ENCODE data around the gene FUCA1.
"Not testable (repeated sequence)": the region's sequence is repeated elsewhere in the genome, so short reads cannot be mapped to it uniquely, and the experiment has no call there.

The FUCA1 gene

DNA sequence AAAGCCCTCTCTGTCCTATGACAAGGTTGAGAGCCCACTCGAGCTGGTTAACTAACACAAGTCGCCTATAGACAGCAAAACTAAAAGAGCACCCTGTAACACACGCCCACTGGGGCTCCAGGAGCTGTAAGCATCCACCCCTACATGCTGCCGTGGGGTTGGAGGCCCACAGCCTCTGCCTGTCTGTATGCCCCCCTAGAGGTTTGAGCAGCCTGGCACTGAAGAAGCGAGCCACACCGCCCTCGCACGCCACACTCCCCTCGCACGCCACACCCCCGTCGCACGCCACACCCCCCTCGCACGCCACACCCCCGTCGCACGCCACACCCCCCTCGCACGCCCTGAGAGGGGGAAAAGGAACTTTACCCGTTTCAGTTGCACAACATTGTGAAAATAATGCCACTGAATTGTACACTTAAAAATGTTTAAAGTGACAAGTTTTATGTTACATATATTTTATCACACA is 29.7 kb downstream of the FUCA1 start:
- peak; percentile 63 for DNase-seq (ENCODE audit: low read depth, low spot score)

GRCh38 chr1:23837908-23838307 is 30.2 kb downstream of the FUCA1 start:
- no peak for DNase-seq (ENCODE audit: low read depth, low spot score)

DNA sequence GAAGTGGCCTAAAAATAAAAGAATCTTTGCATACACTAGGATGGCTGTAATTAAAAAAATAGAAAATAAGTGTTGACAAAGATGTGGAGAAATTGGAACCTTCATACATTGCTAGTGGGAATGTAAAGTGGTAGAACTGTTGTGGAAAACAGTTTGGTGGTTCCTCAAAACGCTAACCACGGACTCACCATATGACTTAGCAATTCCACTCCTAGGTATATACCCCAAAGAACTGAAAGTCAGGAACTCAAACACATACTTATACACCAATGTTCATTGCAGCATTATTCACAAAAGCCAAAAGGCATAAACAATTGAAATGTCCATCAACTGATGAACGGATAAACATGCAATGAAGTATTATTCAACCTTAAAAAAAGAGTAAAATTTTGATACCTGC is 32.1 kb downstream of the FUCA1 start:
- DNase-seq (ENCODE audit: low read depth, low spot score), result no peak

DNA sequence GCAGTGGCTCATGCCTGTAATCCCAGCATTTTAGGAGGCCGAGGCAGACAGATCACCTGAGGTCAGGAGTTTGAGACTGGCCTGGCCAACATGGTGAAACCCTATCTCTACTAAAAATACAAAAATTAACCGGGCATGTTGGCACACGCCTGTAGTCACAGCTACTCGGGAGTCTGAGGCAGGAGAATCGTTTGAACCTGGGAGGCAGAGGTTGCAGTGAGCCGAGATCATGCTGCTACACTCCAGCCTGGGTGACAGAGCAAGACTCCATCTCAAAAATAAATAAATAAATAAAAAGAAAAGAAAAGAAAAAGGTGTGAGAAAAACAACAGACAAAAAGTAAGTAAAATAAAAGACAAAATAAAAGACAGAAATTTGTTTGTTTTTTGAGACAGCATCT is 33.9 kb downstream of the FUCA1 start:
- DNase-seq (ENCODE audit: low read depth, low spot score), result not testable (repeated sequence)

DNA sequence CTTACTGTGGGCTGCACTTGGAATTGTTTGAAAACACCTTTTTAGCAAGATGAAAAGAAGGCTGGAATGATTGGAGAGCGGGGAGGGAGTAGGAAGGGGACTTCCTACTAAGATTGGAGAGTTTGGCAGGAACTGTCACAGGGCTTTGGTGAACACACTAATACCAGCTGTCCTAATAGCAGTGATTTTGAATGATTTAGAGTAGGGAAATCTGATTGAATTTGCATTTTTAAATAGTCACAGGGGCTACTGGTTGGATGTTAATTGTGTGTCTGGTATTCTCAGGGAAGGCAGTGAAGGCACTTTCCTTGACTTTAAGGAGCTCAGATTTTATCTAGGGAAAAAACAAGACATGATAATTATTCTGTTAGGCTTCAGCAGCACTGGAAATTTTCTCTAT is 40.4 kb downstream of the FUCA1 start:
- no peak for DNase-seq (ENCODE audit: low read depth, low spot score)

GRCh38 chr1:23826590-23826989 is 41.5 kb downstream of the FUCA1 start:
- DNase-seq (ENCODE audit: low read depth, low spot score), result not testable (repeated sequence)

GRCh38 chr1:23825762-23826522 is 42.1 kb downstream of the FUCA1 start:
- no peak for DNase-seq (ENCODE audit: low read depth, low spot score)

GRCh38 chr1:23825076-23825761 is 42.9 kb downstream of the FUCA1 start, which contains the start of gene HMGCL:
HMGCL (minus strand) TSS chr1:23825429; CDS start chr1:23825415, 14 bp downstream.
- DNase-seq (ENCODE audit: low read depth, low spot score), result peak; percentile 76

GRCh38 chr1:23824711-23825075 is 43.4 kb downstream of the FUCA1 start:
- DNase-seq (ENCODE audit: low read depth, low spot score), result no peak

GRCh38 chr1:23823767-23824166 is 44.3 kb downstream of the FUCA1 start:
- no peak for DNase-seq (ENCODE audit: low read depth, low spot score)

DNA sequence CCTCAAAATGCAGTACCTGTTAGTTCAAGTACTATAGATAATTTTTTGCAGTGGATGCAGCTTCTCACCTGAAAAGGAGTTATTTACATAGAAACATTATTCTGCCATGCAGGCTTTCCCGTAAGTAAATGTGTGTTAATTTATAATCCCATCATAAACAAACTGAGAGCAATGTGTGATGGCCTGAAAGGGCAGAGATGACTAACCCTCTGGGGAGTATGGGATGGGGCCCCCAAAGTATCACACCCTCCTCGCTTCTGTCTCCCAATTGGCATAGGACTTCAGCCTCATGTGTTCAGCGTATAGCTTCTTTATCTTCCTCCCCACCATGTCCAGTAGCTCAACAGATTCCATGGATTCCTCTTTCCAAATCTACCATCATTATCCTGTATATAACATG is 50.5 kb downstream of the FUCA1 start:
- DNase-seq (ENCODE audit: low read depth, low spot score), result no peak

GRCh38 chr1:23816906-23817305 is 51.2 kb downstream of the FUCA1 start:
- no peak for DNase-seq (ENCODE audit: low read depth, low spot score)

DNA sequence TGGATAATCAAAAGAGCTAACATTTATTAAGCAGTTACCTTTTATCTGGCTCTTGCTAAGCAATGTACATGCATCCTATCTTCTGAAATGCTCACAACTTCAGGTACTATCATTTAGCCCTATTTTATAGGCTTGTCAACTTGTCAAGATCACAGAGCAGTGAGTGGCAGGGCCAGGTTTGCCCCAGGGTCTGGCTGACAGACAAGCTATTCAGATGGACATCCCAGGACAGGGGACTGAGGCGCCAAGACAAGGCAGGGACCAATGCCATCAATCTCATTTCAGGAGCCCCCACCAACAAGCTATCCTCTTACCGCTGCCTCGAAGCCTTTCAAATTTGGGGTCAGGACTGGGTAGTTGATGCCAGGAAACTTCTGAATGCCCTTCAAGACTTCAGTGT is 51.7 kb downstream of the FUCA1 start:
- no peak for DNase-seq (ENCODE audit: low read depth, low spot score)

DNA sequence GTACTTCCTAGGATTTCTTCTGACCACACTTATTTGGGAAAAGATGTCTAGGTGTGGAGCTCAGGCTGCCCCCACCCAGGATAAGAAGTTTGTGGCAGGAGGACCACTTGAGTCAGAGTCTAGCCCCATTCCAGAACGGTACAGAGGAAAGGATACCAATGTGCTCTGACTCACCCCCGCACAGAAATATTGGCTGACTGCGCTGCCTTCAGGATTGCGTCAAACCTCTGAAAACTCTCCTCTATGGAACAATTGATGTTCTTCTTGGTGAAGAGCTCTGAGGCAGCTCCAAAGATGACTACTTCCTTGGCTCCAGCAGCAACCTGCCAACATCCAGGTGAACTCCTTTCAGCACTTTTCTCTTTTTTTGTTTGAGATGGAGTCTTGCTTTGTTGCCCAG is 54.1 kb downstream of the FUCA1 start:
- no peak for DNase-seq (ENCODE audit: low read depth, low spot score)

DNA sequence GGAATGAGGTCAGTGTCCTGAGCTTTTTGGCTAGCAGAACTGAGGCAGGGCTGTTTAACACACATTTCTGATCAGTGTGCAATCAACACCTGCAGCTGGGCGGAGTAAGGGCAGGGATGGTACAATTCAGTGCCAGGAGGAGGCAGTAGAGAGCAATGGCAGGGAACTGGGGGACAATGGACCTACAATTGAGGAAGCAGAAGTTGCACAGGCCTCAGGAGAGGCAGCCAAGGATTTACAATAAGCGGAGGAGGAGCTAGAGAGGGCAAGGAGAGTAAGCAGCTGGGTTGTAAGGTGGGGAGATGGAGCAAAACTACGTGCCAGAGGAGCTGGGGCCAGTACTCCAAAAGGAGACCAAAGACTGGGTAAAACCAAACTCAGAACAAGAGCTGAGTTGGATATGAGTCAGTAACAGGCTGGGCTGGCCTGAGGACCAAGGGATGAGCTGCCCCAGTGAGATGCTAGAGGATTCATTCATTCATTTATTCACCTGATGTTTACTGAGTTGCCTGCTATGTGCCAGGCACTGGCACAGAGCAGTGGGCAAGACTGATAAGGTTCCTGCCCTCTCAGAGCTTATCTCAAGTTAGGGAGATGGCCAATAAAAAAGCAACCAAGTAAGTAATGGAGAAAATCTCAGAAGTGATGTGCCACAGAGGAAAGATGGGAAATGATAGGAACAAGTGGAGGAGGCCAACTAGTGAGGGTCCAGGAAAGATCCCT is 57.1 kb downstream of the FUCA1 start:
- DNase-seq (ENCODE audit: low read depth, low spot score), result no peak

DNA sequence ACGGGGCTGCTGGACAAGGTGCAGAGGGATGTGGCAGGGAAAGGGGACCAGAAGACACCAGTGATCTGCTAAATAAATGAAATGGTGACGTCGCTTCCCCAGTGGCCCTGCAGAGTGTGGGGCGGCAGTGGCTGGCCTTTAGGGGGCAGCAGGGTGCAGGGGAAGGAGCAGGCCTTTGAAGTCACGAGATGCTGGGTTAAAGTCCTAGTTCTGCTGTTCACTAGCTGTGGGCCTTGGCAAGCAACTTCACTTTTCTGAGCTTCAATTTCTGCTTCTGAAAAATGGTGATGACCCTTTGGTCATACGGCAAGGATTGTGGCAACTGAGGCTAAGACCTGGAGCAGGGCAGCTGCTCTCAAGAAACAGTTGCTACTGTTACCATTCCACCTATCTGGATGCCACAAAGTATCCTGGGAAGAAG is 58.3 kb downstream of the FUCA1 start:
- DNase-seq (ENCODE audit: low read depth, low spot score), result peak; percentile 62

- no peak for DNase-seq (ENCODE audit: low read depth, low spot score)
Observed at GRCh38 chr1:23807453-23807852, 60.6 kb downstream of the FUCA1 start.

DNA sequence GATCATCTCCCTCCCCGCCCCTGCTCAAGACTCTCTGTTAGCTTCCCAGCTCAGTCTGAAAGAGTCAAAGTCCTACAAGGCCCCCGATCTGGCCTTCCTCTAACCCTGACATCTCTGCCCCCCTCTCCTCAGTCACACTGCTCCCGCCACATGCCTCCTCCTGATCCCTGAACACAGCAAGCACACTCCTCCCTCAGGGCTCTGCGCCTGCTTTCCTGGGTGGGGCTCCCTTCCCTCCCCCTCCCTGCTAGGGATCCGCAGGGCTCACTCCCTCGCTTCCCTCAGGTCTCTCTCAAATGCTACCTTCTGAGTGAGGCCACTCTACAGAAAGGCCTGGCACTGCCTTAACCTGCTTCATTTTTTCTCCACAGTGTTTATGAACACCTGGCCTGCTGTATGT is 61.8 kb downstream of the FUCA1 start:
- no peak for DNase-seq (ENCODE audit: low read depth, low spot score)

GRCh38 chr1:23805025-23805424 is 63.1 kb downstream of the FUCA1 start:
- DNase-seq (ENCODE audit: low read depth, low spot score), result no peak

DNA sequence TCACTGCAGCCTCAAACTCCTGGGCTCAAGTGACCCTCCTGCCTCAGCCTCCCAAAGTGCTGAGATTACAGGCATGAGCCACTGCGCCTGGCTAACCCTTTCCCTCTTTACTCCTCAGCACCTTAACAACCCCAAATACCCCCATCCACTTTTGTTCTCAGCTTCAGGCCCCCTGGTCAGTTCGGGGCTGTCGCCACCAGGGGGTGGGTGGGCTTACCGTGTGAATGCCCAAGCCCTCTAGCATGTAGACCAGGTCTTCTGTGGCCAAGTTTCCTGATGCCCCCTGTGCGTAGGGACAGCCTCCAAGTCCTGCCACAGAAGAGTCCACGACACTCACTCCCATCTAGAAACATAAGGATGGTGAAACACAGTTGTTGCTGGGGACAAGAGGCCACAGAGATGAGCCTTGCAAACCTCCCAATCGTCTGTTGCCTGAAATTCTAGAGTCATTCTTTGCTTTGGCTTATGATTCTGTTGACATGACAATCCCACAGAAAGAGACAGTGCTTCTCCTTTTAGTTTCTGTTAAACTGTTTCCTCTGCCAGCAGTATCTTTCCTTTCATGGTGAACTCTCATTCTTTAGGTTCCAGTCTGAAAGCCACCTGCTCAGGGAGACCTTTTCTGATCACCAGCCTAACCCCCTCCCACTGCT is 63.8 kb downstream of the FUCA1 start:
- DNase-seq (ENCODE audit: low read depth, low spot score), result no peak

- no peak for DNase-seq (ENCODE audit: low read depth, low spot score)
Observed at GRCh38 chr1:23803674-23804073, 64.4 kb downstream of the FUCA1 start.

DNA sequence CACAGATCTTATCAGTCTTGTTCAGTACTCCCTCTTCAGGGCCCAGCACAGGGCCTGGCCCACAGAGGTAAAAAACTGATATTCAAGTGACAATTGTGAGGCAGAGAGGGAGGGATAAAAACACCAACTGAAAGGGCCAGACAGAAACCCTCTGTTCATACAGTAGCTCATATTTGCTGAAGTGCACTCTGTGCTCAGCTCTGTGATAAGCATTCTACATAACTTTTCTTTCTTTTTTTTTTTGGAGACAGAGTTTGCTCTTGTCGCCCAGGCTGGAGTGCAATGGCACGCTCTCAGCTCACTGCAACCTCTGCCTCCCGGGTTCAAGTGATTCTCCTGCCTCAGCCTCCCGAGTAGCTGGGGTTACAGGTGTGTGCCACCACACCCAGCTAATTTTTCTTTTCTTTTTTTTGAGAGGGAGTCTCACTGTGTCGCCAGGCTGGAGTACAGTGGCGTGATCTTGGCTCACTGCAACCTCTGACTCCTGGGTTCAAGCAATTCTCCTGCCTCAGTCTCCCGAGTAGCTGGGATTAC is 65.2 kb downstream of the FUCA1 start:
- not testable (repeated sequence) for DNase-seq (ENCODE audit: low read depth, low spot score)

Data from activated naive CD8-positive, alpha-beta T cell treated with anti-CD3 and anti-CD28 coated beads, Interleukin-2, amount 50 U/mL, for 16 hours (primary cell).